Activated T-cell treated with anti-CD3 and anti-CD28 coated beads, Interleukin-2, amount 50 U/mL, for 4 hours (primary cell): ENCODE measurements around the gene DLG2. TPM values are rescaled to one million over a fixed set of nuclear protein-coding genes. Genes with fewer than 3 reads are reported as not detected.
"Not testable (repeated sequence)": the region's sequence is repeated elsewhere in the genome, so short reads cannot be mapped to it uniquely, and the experiment has no call there.

Experiments used
- ATAC-seq, 2 donors: fragments of 200-7000 bp; cut with Tn5 transposase; one replicate each; pipeline ENCODE4 v1.10.0; 2021
- DNase-seq: peaks from one replicate; pipeline ENCODE4 v3.0.0-alpha.2; 2020
- H3K27me3 Mint-ChIP-seq: one replicate; pipeline ENCODE4 v1.8.0; 2021; ENCODE audit warnings: low read depth, mixed read lengths
- H3K36me3 Mint-ChIP-seq: one replicate; pipeline ENCODE4 v1.8.0; 2022; ENCODE audit warnings: mixed read lengths; ENCODE audit not compliant: insufficient read depth
- H3K4me1 Mint-ChIP-seq: one replicate; pipeline ENCODE4 v1.8.0; 2021; ENCODE audit warnings: low read depth, mixed read lengths
- H3K4me3 Mint-ChIP-seq: one replicate; pipeline ENCODE4 v1.8.0; 2021; ENCODE audit warnings: mild to moderate bottlenecking, moderate library complexity, mixed read lengths
- H3K9me3 Mint-ChIP-seq: one replicate; pipeline ENCODE4 v1.8.0; 2021; ENCODE audit warnings: mixed read lengths
- total RNA-seq, 3 donors: library from RNA; stranded (reverse); gene quantifications; one replicate each; pipeline ENCODE4 v1.2.1, GENCODE V29; 2021

Gene DLG2
- total RNA-seq, 3 donors from 2014 or later, result 0.54 to 1.3 (median 0.58) TPM

GRCh38 chr11:83773950-83774880 is 1852.9 kb downstream of the DLG2 start:
- Mint-ChIP-seq H3K36me3 (no peaks in the 10 kb centered on the region), H3K9me3 (no peaks in the 10 kb centered on the region), H3K27me3 (peaks cover 5% of the 10 kb centered on the region)

GRCh38 chr11:83768489-83768888 is 1858.7 kb downstream of the DLG2 start:
- Mint-ChIP-seq H3K36me3 (no peaks in the 10 kb centered on the region), H3K4me1 (no peaks in the 10 kb centered on the region), H3K9me3 (no peaks in the 10 kb centered on the region), H3K27me3 (peaks cover 5% of the 10 kb centered on the region), H3K4me3 (no peak overlapping the region)
- DNase-seq, result no peak
- no peak for ATAC-seq

More at GRCh38 chr11:83773950-83774880, 1852.9 kb downstream of the DLG2 start:
- Mint-ChIP-seq H3K4me3 (no peak overlapping the region), H3K4me1 (no peaks in the 10 kb centered on the region)
- DNase-seq (no peak), ATAC-seq (no peak)

- H3K9me3 Mint-ChIP-seq, result no peaks in the 10 kb centered on the region
- no peaks in the 10 kb centered on the region for H3K4me1 Mint-ChIP-seq
- DNase-seq, result no peak
- peaks cover 5% of the 10 kb centered on the region for H3K27me3 Mint-ChIP-seq
- H3K36me3 Mint-ChIP-seq, result no peaks in the 10 kb centered on the region
- ATAC-seq, result no peak
- no peak overlapping the region for H3K4me3 Mint-ChIP-seq
These were observed 1860.2 kb downstream of the DLG2 start for GRCh38 chr11:83766932-83767331.

- no peak for DNase-seq
- Mint-ChIP-seq H3K27me3 (no peaks in the 10 kb centered on the region), H3K36me3 (no peaks in the 10 kb centered on the region), H3K9me3 (no peaks in the 10 kb centered on the region), H3K4me1 (no peaks in the 10 kb centered on the region), H3K4me3 (no peak overlapping the region)
- ATAC-seq, result no peak
These were observed 1862.5 kb downstream of the DLG2 start for GRCh38 chr11:83764643-83765042.

- H3K27me3 Mint-ChIP-seq, result no peaks in the 10 kb centered on the region
- H3K4me3 Mint-ChIP-seq, result no peak overlapping the region
- DNase-seq (no peak), ATAC-seq (no peak)
- no peaks in the 10 kb centered on the region for H3K36me3 Mint-ChIP-seq
- H3K9me3 Mint-ChIP-seq, result no peaks in the 10 kb centered on the region
- no peaks in the 10 kb centered on the region for H3K4me1 Mint-ChIP-seq
These were observed 1866.2 kb downstream of the DLG2 start for GRCh38 chr11:83760932-83761331.

GRCh38 chr11:83759148-83759547 is 1868.0 kb downstream of the DLG2 start:
- no peaks in the 10 kb centered on the region for H3K36me3 Mint-ChIP-seq

GRCh38 chr11:83751041-83751440 is 1876.1 kb downstream of the DLG2 start:
- no peak overlapping the region for H3K4me3 Mint-ChIP-seq
- no peaks in the 10 kb centered on the region for H3K27me3 Mint-ChIP-seq
- H3K9me3 Mint-ChIP-seq, result no peaks in the 10 kb centered on the region
- no peak for ATAC-seq
- DNase-seq, result no peak
- no peaks in the 10 kb centered on the region for H3K36me3 Mint-ChIP-seq
- no peaks in the 10 kb centered on the region for H3K4me1 Mint-ChIP-seq

More at GRCh38 chr11:83759148-83759547, 1868.0 kb downstream of the DLG2 start:
- ATAC-seq, result no peak
- no peak for DNase-seq
- Mint-ChIP-seq H3K9me3 (no peaks in the 10 kb centered on the region), H3K4me3 (no peak overlapping the region), H3K27me3 (no peaks in the 10 kb centered on the region), H3K4me1 (no peaks in the 10 kb centered on the region)

- Mint-ChIP-seq H3K36me3 (no peaks in the 10 kb centered on the region), H3K9me3 (peaks cover 8% of the 10 kb centered on the region), H3K4me1 (no peaks in the 10 kb centered on the region), H3K27me3 (no peaks in the 10 kb centered on the region), H3K4me3 (no peak overlapping the region)
- ATAC-seq (no peak), DNase-seq (no peak)
These were observed 1880.1 kb downstream of the DLG2 start for GRCh38 chr11:83746921-83747585.

GRCh38 chr11:83744620-83745192 is 1882.4 kb downstream of the DLG2 start:
- Mint-ChIP-seq H3K27me3 (no peaks in the 10 kb centered on the region), H3K9me3 (peaks cover 8% of the 10 kb centered on the region), H3K4me3 (no peak overlapping the region), H3K4me1 (no peaks in the 10 kb centered on the region), H3K36me3 (no peaks in the 10 kb centered on the region)
- DNase-seq (no peak), ATAC-seq (no peak)

- H3K36me3 Mint-ChIP-seq, result no peaks in the 10 kb centered on the region
- DNase-seq (no peak), ATAC-seq (no peak)
- H3K4me3 Mint-ChIP-seq, result no peak overlapping the region
- H3K4me1 Mint-ChIP-seq, result no peaks in the 10 kb centered on the region
- no peaks in the 10 kb centered on the region for H3K9me3 Mint-ChIP-seq
- no peaks in the 10 kb centered on the region for H3K27me3 Mint-ChIP-seq
These were observed 1890.5 kb downstream of the DLG2 start for GRCh38 chr11:83736684-83737083.

- Mint-ChIP-seq H3K9me3 (no peaks in the 10 kb centered on the region), H3K4me1 (no peaks in the 10 kb centered on the region), H3K4me3 (no peak overlapping the region), H3K27me3 (peaks cover 2% of the 10 kb centered on the region), H3K36me3 (no peaks in the 10 kb centered on the region)
- no peak for ATAC-seq
- DNase-seq, result no peak
These were observed 1893.0 kb downstream of the DLG2 start for GRCh38 chr11:83734120-83734519.

- H3K4me1 Mint-ChIP-seq, result not testable (repeated sequence)
These were observed 1895.9 kb downstream of the DLG2 start for GRCh38 chr11:83731288-83731687.

GRCh38 chr11:83728281-83728680 is 1898.9 kb downstream of the DLG2 start:
- Mint-ChIP-seq H3K4me1 (peaks cover 2% of the 10 kb centered on the region), H3K9me3 (no peaks in the 10 kb centered on the region), H3K4me3 (no peak overlapping the region), H3K36me3 (no peaks in the 10 kb centered on the region), H3K27me3 (peaks cover 11% of the 10 kb centered on the region)
- ATAC-seq, result no peak
- no peak for DNase-seq

More at GRCh38 chr11:83731288-83731687, 1895.9 kb downstream of the DLG2 start:
- H3K4me3 Mint-ChIP-seq, H3K36me3 Mint-ChIP-seq, H3K27me3 Mint-ChIP-seq, ATAC-seq, DNase-seq, H3K9me3 Mint-ChIP-seq: not testable (repeated sequence)

GRCh38 chr11:83727251-83727650 is 1899.9 kb downstream of the DLG2 start:
- no peaks in the 10 kb centered on the region for H3K9me3 Mint-ChIP-seq
- H3K27me3 Mint-ChIP-seq, result peaks cover 11% of the 10 kb centered on the region
- no peak overlapping the region for H3K4me3 Mint-ChIP-seq
- H3K36me3 Mint-ChIP-seq, result no peaks in the 10 kb centered on the region
- DNase-seq (no peak), ATAC-seq (no peak)
- H3K4me1 Mint-ChIP-seq, result peaks cover 2% of the 10 kb centered on the region
